HepG2 (cell line): ENCODE data around the gene ZNF616. TPM values are rescaled to one million over a fixed set of nuclear protein-coding genes. Genes with fewer than 3 reads are reported as not detected.

Experiments
- ATAC-seq: fragments of 200-7000 bp; cut with Tn5 transposase; 3 replicates; pipeline ENCODE4 v1.9.1; 2020; ENCODE audit warnings: mild to moderate bottlenecking, moderate library complexity
- BruUV-seq: library from RNA; stranded (reverse); fragments of 400-500 nt; replicated peaks from 2 replicates; lab custom pipeline; 2021; lab: Mats Ljungman, UMichigan
- CTCF ChIA-PET: fragments of 300-600 bp; formaldehyde crosslinking; extraction: SDS; loops from one replicate; lab custom pipeline; 2021; ENCODE audit warnings: low total read pairs, inconsistent platforms, low intra/inter-chr PET ratio; lab: Yijun Ruan, JAX
- POLR2A ChIA-PET: fragments of 350-600 bp; sonication (Branson Sonifier 250); formaldehyde crosslinking; loops from one replicate; lab custom pipeline; 2020; ENCODE audit warnings: antibody characterized with exemption, inconsistent platforms; lab: Yijun Ruan, JAX
- DNase-seq: peaks from one replicate; pipeline ENCODE4 v3.0.0-alpha.2; 2015; ENCODE audit warnings: low spot score
- FAIRE-seq: peaks from 3 replicates; lab custom pipeline; 2011; peaks lifted over from hg19 to GRCh38; lab: Jason Lieb, UNC
- H2AFZ ChIP-seq: one replicate; pipeline ENCODE4 v1.6.1; 2011; ENCODE audit warnings: low read length, inconsistent platforms
- H3K27ac ChIP-seq: fragments of 300-600 bp; 3 replicates; pipeline ENCODE4 v1.8.0; 2011; ENCODE audit warnings: mixed run types, mild to moderate bottlenecking, mixed read lengths, low read length, inconsistent platforms; ENCODE audit not compliant: insufficient read depth; ENCODE audit errors: extremely low read length
- H3K27me3 ChIP-seq, 2 experiments: fragments of 200-600 bp in 1 of 2; 2 replicates in 1 of 2; 3 replicates in 1 of 2; pipeline versions ENCODE4 v1.6.0 to v1.8.0; 2011; ENCODE audit warnings: low read length in 2 of 2, mild to moderate bottlenecking in 2 of 2, moderate library complexity in 2 of 2, inconsistent platforms in 1 of 2; ENCODE audit not compliant: insufficient read depth in 2 of 2, control insufficient read depth in 1 of 2
- H3K36me3 ChIP-seq, 2 experiments: fragments of 200-600 bp in 1 of 2; replicated peaks in 1 of 2; 2 replicates in 1 of 2; 3 replicates in 1 of 2; pipeline versions ENCODE4 v1.5.1 to v1.8.0; 2011; ENCODE audit warnings: low read length in 2 of 2, inconsistent platforms in 1 of 2; ENCODE audit not compliant: insufficient read depth in 2 of 2, control insufficient read depth in 1 of 2
- H3K4me1 ChIP-seq: 2 replicates; pipeline ENCODE4 v1.5.1; 2012; ENCODE audit warnings: low read length, inconsistent platforms; ENCODE audit not compliant: insufficient read depth
- H3K4me2 ChIP-seq: 2 replicates; pipeline ENCODE4 v1.6.0; 2011; ENCODE audit warnings: low read depth, low read length, inconsistent platforms
- H3K4me3 ChIP-seq, 3 experiments: fragments of 200-600 bp in 1 of 3; sonication (generic), shearing (Covaris generic) in 1 of 3; replicated peaks in 1 of 3; 2 replicates each; pipeline ENCODE4 v1.5.1; 2011 to 2016; ENCODE audit warnings: low read length in 3 of 3, inconsistent platforms in 2 of 3, low read depth in 2 of 3, mild to moderate bottlenecking in 2 of 3, control low read depth in 1 of 3, mixed read lengths in 1 of 3; ENCODE audit not compliant: insufficient read depth in 1 of 3
- H3K79me2 ChIP-seq: one replicate; pipeline ENCODE4 v1.6.1; 2011; ENCODE audit warnings: low read length, inconsistent platforms; ENCODE audit not compliant: insufficient read depth
- H3K9ac ChIP-seq: 2 replicates; pipeline ENCODE4 v1.6.0; 2011; ENCODE audit warnings: mild to moderate bottlenecking, low read depth, low read length, inconsistent platforms; ENCODE audit not compliant: insufficient read depth
- H3K9me3 ChIP-seq: 2 replicates; pipeline ENCODE4 v1.5.1; 2012; ENCODE audit warnings: mild to moderate bottlenecking, low read length
- H4K20me1 ChIP-seq: 2 replicates; pipeline ENCODE4 v1.6.0; 2011; ENCODE audit warnings: inconsistent platforms, mild to moderate bottlenecking, low read length, moderate library complexity; ENCODE audit not compliant: insufficient read depth
- BRCA1 ChIP-seq: sonication (generic); formaldehyde crosslinking; IDR thresholded peaks from 2 replicates; pipeline ENCODE4 v1.4.0; 2020; ENCODE audit warnings: missing genetic modification reagents
- ERF ChIP-seq: IDR thresholded peaks from 2 replicates; pipeline ENCODE4 v1.6.1; 2018; ENCODE audit warnings: missing biosample characterization, missing genetic modification reagents
- GATAD1 ChIP-seq: IDR thresholded peaks from 2 replicates; pipeline ENCODE4 v1.6.1; 2016; ENCODE audit warnings: missing genetic modification reagents, missing compliant biosample characterization
- HDAC1 ChIP-seq: sonication (generic); formaldehyde crosslinking; IDR thresholded peaks from 2 replicates; pipeline ENCODE4 v1.5.1; 2020; ENCODE audit warnings: mild to moderate bottlenecking, missing genetic modification reagents
- LRRFIP1 ChIP-seq: sonication (generic); formaldehyde crosslinking; conservative IDR thresholded peaks from 2 replicates; pipeline ENCODE4 v1.4.0; 2020; ENCODE audit warnings: missing genetic modification reagents
- TEAD3 ChIP-seq: optimal IDR thresholded peaks from 2 replicates; pipeline ENCODE3; 2016; ENCODE audit warnings: borderline replicate concordance
- ZC3H13 ChIP-seq: sonication (generic); formaldehyde crosslinking; IDR thresholded peaks from 2 replicates; pipeline ENCODE4 v1.8.1; 2023; ENCODE audit warnings: mild to moderate bottlenecking, missing genetic modification reagents, moderate library complexity
- ZNF337 ChIP-seq: sonication (generic); formaldehyde crosslinking; IDR thresholded peaks from 2 replicates; pipeline ENCODE4 v1.5.1; 2020; ENCODE audit warnings: missing genetic modification reagents, low read depth, mild to moderate bottlenecking, borderline replicate concordance
- WGBS: methylation state at CpG from one replicate; pipeline ENCODE4 v1.1.6; 2017; ENCODE audit warnings: low lambda C conversion rate; 5-methylcytosine and 5-hydroxymethylcytosine counted together
- in situ Hi-C: cut with HindIII; loops from 2 replicates; pipeline ENCODE4 v1.10.0; 2017; ENCODE audit warnings: low pct_unique_long_range_greater_than_20kb; ENCODE audit not compliant: extremely low pct_ligation_motif_present
- intact Hi-C: fragments of 100-400 bp; cut with micrococcal nuclease; formaldehyde crosslinking; loops from one replicate; pipeline ENCODE4 v1.10.0; 2022; ENCODE audit not compliant: unreplicated experiment
- polyA plus RNA-seq, 8 experiments: library from polyadenylated mRNA; depleted of rRNA in 3 of 8; stranded (reverse) in 7 of 8; unstranded in 1 of 8; fragments of >200 nt; fragmentation: Illumina TruSeq in 4 of 8; extraction: Trizol in 4 of 8; gene quantifications; 2 replicates each; pipeline versions ENCODE4 v1.2.1 to v1.2.3, GENCODE V29; 2011 to 2016; ENCODE audit warnings: low read depth in 4 of 8, missing spikeins in 1 of 8, mixed read lengths in 1 of 8; ENCODE audit not compliant: insufficient read depth in 1 of 8
- total RNA-seq, 5 experiments: library from RNA; depleted of rRNA; stranded (reverse); fragments of >200 nt; fragmentation: Illumina TruSeq; extraction: Trizol; gene quantifications; 2 replicates each; pipeline ENCODE4 v1.2.3, GENCODE V29; 2016; ENCODE audit warnings: low read depth in 1 of 5
- TF ChIP-seq, protein P1 (sequence below): IDR thresholded peaks from 2 replicates; pipeline ENCODE4 v1.6.1; 2016; ENCODE audit warnings: missing biosample characterization, missing genetic modification reagents, low read depth

Gene ZNF616
- total and polyA plus RNA-seq, 2 of the 13 experiments (the other 11 are each of a cell fraction or from before 2014, with no cell fraction given) = 2.2 to 10.4 TPM

- no peak for TF ChIP-seq LRRFIP1
- peak; percentile 81 for TF ChIP-seq GATAD1 (CRISPR knock-in tag)
- no peak for TF ChIP-seq TEAD3 (CRISPR knock-in tag)
- no peak for TF ChIP-seq ZC3H13 (CRISPR knock-in tag)
- TF ChIP-seq ERF (CRISPR knock-in tag) = 0 out of 2 replicates have a peak, but pooled peaks have one; percentile 36
Measured at GRCh38 chr19:52095172-52096014, 44.3 kb downstream of the ZNF616 start, which contains the start of gene ZNF841 (continued).

DNA sequence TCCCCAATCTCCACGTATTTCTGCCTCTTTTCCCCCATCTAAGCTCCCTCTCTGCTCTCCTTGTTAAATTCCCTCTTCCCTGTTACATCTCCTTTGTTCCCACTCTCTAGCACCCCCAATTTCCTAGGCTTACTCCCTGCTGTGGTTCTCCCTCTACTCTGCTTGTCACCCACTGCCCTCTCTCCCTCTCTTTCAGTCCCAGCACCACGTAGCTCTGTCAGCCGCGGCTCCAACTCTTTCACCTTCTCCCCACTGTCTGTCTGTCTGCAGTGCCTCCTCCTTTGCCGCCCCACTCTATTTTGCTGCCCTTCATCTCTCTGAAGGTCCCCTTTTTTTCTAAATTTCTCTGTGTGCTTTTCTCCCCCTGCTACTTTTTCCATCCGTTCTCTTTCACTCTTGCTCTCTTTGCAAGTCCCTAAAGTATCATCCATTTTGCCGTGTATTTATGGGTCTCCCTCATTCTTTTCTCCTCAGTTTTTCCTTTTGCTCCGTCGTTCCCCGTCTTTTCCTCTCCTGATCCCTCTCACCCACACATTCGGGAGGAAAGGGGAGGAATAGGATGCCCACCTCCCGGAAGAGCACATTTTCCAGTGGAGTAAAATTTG lies 45.1 kb downstream of the ZNF616 start:
- FAIRE-seq (no peak), DNase-seq (no peak)
- H3K27me3 ChIP-seq = peaks cover 0 to 3% of the 10 kb centered on the region in 2 experiments; a peak in 1 of 5 replicates
- POLR2A ChIA-PET = no interaction called here
- H3K4me2 ChIP-seq = peak overlapping the region; percentile 77
- H3K9ac ChIP-seq = peak overlapping the region; percentile 97
- peak overlapping the region; percentile 86 to 98 (median 90) for H3K4me3 ChIP-seq
- no peaks in the 10 kb centered on the region for H4K20me1 ChIP-seq
- H3K36me3 ChIP-seq = peaks cover 4 to 28% of the 10 kb centered on the region in 2 experiments; a peak in 4 of 5 replicates
- TF ChIP-seq, protein P1, sequence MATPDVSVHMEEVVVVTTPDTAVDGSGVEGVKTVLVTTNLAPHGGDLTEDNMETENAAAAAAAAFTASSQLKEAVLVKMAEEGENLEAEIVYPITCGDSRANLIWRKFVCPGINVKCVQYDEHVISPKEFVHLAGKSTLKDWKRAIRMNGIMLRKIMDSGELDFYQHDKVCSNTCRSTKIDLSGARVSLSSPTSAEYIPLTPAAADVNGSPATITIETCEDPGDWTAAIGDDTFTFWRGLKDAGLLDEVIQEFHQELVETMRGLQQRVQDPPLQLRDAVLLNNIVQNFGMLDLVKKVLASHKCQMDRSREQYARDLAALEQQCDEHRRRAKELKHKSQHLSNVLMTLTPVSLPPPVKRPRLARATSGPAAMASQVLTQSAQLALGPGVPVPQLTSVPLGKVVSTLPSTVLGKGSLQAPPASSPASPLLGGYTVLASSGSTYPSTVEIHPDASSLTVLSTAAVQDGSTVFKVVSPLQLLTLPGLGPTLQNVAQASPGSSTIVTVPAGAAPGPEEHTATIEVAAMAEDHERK (CRISPR knock-in tag) = no peak
- TF ChIP-seq ZNF337 = 0 out of 2 replicates have a peak, but pooled peaks have one; percentile 3
- peak; percentile 4; the same call in 1 of the 2 replicates for TF ChIP-seq HDAC1 (CRISPR knock-in tag)
- TF ChIP-seq BRCA1 (CRISPR knock-in tag) = no peak
- TF ChIP-seq, all 625 proteins: peak for 2
- CTCF ChIA-PET = no interaction called here
- peak; percentile 68 for ATAC-seq
- Histone ChIP-seq H2AFZ (no peak overlapping the region), H3K27ac (peak overlapping the region; percentile 81), H3K4me1 (peaks cover 31% of the 10 kb centered on the region; the same call in 1 of the 2 replicates), H3K9me3 (peaks cover 48% of the 10 kb centered on the region), H3K79me2 (peaks cover 31% of the 10 kb centered on the region)
- in situ Hi-C loops = no loop called here
- no TSS peak for BruUV-seq
- intact Hi-C loops = loop anchor here (10.0 kb wide), 1 partner anchor 50 kb away; the partner anchor contains the start of gene ZNF432
- WGBS = 4% methylated on average over 12 of the region's 12 CpGs
